Astrocyte of the hippocampus (primary cell): ENCODE results near the gene RGS2.
A peak's percentile ranks its signal among the peaks of the same experiment; 100 is the strongest.

ENCODE experiments used
- DNase-seq: peaks from one replicate; pipeline ENCODE4 v3.0.0; 2011; ENCODE audit warnings: low read depth, low spot score

The RGS2 gene

DNA sequence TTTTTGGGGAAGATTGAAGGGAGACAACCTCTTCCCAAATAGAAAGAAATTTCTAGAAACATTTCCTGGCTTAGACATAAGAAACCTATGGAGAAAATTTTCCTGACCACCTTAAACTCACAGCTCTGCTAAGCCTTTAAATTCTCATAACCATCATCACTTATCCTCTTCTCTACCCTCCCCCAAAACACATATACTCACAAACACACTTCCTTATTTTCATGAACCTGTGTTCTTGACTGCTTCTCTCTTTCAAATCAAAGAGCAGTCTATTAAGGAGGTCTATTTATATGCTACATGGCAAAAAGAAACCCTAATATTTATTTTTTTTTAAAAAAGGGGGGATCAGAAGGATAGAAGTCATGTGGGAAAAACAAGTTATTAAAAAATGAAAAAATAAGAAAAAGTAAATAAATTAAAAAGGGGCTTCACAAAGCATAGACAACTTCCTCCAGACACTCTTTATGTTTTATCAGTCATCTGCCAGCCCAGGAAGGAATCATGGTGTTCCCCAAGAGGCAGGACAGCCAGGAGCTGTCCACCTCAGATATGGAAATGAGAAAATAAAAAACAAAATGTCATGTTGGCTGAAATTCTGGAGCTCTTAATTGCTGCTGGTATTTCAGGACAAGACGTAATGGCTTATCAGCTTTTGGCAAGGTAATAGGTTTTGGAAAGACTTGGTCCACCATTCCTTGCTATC lies 12.8 kb upstream of the RGS2 start:
- DNase-seq, result no peak

DNA sequence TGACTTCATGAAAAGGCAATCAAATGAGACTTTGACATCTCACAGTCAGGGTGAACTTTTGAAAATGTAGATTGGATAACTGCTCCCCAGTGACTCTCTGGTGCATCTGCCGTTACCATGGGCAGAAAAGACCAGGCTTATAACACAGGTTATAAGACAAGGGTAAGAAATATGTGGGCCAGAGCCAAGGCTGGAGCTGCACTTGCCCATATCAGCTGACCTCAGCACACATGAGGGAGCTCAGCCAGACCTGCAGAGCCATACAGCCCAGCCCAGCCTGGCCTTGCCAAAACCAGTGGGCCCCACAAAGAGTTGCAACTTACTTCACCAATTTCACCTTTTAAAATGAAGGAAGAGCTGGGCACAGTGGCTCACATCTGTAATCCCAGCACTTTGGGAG lies 11.7 kb upstream of the RGS2 start:
- DNase-seq, result no peak

DNA sequence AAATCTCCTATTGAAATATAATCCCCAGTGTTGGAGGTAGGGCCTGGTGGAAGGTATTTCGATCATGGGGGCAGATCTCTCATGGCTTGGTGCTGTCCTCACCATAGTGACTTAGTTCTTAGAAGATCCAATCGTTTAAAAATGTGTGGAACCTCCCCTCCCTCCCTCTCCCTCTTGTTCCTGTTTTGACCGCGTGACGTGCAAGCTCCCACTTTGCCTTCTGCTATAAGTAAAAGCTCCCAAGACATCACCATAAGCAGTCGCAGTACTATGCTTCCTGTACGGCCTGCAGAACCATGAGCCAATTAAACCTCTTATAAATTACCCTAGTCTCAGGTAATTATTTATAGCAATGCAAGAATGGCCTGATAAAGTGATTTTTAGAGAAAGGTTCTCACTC lies 10.9 kb upstream of the RGS2 start:
- DNase-seq, result no peak

DNA sequence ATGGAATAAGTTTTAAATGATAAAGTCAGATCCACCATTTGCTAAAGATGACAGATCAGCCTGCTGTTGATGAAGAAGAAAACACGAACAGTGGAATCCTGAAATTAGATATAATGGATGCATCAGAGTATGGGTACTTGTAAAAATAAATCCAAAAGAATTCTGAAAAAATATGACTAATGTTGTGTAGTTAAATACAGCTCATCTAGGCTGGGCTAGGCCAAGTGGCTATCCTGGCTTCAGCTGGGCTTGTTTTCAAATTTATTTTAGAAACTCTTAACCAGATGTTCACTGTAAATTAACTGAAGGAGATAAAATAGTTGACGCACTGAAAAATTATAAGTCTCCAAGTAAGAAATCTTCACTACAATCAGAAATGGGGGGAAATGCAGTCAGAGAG lies 7.4 kb upstream of the RGS2 start:
- DNase-seq, result no peak

DNA sequence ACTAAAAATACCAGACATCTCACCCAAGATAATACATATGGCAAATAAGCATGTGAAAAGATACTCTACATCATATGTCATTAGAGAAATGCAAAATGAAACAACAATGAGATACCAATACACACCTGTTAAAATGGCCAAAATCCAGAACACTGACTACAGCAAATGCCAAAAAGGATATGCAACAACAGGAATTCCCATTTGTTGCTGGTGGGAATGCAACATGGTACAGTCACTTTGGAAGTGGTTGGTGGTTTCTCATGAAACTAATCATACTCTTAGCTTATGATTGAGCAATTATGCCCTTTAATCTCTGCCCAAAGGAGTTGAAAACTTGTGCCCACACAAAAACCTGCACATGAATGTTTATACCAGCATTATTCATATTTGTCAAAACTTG lies 6.4 kb upstream of the RGS2 start:
- DNase-seq, result no peak

DNA sequence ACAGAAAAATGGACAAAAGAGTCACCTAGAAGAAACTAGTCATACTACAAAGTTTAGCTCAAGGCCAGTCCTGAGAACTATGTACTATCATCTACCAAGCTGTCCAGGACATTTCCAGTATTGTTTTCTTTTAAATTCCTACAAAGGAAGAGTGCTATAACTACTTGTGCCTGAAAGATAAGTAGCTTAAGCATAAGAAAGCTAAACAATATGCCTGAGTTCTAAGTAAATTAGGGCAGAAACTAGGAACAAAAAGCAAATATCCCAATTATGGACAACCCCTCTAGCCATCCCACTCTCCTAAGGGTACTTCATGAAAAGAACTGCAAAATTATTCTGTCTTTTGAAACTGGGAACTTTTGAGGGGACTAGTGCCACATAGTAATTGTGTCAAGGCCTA lies 5.3 kb upstream of the RGS2 start:
- DNase-seq, result no peak

DNA sequence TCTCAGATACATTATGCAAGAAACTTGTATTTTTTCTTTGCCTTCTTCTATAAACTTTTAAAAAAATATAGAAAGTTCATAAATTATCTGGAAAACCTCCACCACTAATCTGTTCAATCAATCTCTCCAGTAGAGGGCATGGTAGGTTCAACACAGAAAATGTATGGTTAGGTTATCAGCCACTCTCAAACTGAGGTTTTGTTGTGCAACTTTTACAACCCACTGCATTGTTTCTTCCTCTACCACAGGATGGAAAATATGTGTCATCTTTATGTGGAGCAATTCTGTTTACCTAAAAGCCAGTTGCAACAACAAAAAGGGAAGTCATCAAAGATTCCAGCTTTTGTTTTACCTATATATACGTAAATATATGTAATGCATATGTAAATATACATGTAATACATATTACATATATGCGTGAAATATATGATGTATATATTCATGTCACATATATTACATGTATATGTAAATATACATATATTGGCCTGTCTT lies 3.0 kb upstream of the RGS2 start:
- DNase-seq, result peak; percentile 86

DNA sequence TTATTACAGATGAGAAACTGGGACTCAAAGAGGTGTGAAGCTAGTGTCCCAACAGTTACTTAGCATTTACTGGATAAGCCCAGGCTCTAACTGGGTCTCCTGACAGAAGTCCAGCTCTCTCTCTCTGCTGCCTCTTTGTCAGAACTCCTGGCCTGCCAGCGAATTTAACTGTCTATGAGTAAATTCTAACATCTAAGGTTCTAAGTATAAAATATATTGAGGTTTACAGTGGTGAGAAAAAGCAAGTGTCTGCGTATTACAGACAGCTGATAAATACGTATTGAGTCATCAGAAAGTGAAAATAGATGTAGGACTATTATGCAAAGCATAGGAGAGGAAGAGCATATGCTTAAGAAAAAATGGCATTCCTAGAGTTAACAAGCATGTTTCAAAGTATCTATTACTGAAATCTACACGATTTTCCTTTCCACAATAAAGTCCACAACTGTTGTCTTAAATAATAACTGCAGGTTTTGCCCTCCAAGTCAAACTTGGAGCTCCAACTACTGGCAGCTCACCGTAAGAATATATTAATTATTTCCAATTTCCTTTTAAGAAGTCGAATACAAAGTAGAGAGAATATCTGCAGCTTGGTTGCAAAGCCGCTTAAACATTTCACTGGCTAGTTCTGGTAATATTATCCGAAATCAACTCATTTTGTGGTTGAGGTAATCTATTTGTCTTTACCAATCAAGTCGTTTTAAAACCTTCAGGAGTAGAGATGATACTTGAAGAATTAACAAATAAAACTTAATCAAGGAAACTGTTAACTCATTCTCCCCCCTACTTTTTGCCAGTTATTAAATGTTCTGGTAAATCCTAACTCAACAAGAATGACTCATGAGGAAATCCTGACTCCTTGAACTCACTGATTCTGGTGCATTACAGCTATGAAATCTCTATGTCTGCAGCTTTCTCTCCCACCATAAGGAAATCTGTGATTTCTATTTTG lies 1.4 kb upstream of the RGS2 start:
- DNase-seq, result peak; percentile 29

DNA sequence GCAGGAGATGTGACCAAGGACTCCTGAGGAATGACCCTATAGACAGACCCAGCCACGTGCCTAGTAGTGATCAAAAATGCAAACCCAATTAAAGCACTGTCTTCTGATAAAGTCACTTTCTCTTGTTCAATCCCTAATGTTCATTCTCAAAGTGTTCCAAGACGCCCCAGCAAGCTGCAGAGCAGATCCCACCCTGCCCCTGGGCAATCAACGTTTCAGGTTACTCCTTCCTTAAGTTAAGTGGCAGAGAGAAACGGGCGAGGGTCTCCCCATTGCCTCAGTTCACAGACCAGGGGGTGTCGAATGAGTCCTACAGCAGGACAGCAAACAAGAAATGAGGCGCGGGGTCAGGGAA lies 699 bp upstream of the RGS2 start:
- no peak for DNase-seq

DNA sequence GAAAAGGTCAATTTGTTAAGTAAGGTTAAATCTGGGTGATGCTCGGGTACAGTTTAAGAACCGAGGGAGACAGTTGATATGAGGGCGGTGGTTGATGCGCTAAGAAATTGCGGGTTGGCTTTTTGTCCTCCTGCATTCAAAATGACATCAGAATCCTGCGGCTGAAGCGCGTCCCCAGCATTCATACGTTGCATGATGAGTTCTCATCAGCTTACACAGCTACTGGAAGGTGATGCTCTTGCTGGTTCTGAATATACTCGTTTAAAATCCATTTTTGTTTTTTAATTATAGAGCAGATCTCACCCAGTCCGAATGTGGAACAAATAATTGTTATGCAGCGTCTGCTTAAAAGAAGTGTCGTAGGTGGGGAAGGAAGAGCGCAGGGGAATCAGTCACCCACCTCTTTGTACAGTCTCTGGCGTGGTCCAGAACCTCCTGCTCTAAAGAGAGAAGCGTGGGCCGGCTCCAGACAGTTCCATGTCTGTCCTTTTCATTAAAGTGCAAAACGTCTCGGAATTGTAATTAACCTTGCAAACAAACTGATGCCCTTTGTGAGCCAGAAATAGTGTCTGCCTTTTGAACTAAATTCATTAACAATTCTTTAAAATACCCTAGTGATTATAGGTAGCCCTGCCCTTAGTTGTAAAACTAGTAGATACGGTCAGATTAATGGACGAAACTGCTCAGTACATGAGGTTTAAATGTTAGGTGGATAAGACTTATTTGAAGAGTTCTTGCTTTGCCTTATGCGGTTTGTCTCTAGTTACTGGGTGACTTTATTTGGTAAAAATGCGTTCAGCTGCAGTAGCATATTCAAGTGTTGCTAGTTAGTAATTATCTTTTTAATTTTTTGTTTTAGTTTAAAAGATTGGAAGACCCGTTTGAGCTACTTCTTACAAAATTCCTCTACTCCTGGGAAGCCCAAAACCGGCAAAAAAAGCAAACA lies 741 bp downstream of the RGS2 start:
- peak; percentile 69 for DNase-seq

DNA sequence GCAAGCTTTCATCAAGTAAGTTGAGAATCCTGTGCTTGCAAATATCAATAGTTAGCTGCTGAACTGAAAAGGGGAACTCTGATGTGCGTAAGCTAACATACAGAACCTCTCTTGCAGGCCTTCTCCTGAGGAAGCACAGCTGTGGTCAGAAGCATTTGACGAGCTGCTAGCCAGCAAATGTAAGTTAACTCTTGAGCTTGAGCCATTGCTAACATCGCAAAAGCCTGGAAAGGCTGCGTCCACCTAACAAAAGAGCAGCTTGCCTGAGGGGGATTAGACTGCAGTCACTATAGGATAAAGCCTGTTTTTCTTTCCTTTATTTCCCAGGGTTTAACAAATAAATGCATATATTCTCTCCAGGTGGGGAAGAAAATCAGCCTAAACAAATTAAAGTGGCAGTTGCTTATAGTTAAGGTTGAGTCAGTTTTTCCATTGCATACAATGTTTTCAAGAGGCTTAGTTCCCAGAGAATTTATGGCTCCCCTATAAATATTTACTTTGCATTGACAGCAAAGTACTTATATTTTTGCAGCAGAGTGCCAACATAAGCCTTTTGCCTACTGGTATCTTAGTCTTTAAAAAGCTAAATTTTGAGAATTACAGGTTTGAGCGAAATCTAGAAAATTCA lies 1.5 kb downstream of the RGS2 start:
- peak; percentile 49 for DNase-seq

DNA sequence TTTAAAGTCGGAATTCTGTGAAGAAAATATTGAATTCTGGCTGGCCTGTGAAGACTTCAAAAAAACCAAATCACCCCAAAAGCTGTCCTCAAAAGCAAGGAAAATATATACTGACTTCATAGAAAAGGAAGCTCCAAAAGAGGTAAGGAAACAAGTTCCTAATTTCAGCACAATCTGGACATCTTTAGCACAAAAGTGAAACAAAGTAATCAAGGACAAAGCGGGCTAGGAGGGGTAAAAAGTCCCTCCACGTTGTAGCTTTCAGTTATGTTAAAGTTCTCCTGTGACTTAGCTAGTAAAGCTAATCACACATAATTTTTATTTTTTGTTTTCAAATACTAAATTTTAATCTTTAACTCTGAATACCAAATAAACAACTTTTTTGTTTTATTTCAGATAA lies 2.2 kb downstream of the RGS2 start:
- no peak for DNase-seq

DNA sequence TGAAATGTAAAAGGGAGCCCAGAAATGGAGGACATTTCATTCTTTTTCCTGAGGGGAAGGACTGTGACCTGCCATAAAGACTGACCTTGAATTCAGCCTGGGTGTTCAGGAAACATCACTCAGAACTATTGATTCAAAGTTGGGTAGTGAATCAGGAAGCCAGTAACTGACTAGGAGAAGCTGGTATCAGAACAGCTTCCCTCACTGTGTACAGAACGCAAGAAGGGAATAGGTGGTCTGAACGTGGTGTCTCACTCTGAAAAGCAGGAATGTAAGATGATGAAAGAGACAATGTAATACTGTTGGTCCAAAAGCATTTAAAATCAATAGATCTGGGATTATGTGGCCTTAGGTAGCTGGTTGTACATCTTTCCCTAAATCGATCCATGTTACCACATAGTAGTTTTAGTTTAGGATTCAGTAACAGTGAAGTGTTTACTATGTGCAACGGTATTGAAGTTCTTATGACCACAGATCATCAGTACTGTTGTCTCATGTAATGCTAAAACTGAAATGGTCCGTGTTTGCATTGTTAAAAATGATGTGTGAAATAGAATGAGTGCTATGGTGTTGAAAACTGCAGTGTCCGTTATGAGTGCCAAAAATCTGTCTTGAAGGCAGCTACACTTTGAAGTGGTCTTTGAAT lies 2.9 kb downstream of the RGS2 start:
- DNase-seq, result no peak

DNA sequence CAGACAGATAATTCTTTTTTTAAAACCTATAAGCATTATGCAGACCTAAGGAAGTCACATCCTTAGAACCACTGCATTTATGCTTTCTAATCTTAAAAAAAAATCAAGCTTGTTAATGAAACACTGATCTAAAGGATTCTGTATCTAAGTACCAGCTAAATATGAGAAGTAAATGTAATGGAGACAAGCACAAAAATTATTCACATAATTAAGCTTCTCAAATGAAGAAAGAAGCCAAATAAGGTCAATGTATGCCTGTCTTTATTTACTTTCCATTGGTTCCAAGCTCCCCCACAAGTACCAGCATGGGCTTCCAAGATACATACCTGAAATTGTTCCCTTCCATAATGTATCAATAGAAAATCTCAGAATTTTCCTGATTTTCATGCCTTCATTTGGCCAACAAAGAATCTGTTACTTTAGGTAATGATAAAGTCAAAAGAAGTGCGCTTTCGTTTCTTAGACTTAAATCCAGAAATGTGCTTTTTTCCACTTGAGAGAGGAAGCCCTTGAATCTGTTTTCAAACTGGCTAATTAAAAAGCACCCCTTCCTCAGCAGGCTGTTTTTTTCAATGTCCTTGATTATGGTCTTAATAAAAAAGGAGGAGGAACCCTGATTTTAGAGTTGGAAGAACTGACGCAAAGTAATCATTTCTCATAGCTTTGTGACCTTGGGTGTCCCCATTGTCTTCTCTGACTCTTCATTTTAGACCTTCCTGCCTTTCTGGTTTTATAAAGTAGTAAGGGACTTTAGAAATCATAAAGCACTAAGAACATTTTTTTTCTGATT lies 3.8 kb downstream of the RGS2 start:
- no peak for DNase-seq

DNA sequence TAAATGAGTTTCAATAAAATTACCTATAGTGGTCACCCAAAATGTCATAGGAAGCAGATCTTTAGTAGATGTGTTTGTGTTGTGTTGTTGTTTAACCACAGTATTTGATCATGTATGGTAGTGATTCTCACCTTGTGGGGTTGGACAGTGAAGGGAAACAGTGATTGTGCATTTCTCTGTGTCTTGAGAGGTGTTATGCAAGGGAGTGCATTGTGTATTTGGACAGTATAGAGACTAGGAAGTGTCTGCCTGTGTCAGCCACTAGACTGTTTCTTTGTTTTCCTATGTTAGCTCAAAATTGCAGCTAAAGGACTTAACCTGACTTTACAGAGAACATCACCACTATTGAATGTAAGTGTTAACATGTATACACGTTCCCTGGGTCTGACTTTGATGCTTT lies 6.0 kb downstream of the RGS2 start:
- DNase-seq, result no peak

DNA sequence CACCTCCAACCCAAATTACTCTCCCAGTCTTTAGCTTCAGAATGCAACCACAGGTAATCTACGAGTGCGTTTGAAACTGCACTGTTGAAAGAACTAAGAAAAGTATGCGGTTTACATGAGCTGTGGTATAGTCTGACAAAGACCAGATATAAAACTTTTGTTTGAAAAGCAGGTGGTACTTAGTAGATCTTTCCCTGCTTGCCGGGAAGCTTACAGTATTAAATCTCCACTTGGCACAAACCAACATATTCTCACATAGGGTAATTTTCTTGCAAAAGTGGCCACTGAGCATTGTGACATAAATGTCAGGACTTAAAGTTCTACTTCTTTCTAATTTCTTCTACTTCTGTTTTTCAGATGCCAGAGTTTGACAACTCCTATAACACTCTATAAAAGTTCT lies 8.4 kb downstream of the RGS2 start:
- DNase-seq, result no peak

DNA sequence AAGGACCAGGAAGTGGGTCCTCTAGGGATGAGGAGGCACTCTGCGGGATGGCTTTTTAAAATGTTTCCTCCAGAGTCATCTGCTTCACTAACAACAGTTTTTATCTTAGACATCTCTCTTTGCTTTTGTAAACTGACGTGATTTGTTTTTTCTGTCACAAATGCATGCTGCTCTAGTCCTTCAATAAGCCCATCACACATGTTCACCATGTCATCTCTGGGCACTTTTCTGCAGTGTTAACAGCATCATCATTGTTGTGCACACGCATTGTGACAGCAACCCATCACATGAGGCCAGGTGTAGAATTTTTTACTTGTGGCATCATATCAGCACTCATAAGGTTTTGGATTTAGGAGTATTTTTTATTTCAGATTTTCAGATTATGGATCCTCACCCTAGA lies 12.5 kb downstream of the RGS2 start:
- DNase-seq, result no peak

DNA sequence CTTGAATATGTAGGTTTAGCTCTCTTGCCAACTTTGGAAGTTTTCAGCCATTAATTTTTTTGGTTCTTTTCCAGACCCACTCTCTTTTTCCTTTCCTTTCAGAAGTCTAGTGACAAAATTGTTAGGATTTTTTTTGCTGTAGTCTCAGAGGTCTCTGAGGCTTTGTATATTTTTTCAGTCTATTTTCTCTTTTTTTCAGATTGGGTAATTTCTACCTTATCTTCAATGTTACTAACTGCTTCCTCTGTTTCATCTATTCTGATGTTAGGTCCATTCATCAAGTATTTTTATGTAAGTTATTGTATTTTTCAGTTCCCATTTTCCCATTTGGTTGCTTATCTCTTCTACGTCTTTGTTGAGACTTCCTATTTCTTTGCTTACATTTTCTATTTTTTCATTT lies 15.7 kb downstream of the RGS2 start:
- DNase-seq, result no peak

DNA sequence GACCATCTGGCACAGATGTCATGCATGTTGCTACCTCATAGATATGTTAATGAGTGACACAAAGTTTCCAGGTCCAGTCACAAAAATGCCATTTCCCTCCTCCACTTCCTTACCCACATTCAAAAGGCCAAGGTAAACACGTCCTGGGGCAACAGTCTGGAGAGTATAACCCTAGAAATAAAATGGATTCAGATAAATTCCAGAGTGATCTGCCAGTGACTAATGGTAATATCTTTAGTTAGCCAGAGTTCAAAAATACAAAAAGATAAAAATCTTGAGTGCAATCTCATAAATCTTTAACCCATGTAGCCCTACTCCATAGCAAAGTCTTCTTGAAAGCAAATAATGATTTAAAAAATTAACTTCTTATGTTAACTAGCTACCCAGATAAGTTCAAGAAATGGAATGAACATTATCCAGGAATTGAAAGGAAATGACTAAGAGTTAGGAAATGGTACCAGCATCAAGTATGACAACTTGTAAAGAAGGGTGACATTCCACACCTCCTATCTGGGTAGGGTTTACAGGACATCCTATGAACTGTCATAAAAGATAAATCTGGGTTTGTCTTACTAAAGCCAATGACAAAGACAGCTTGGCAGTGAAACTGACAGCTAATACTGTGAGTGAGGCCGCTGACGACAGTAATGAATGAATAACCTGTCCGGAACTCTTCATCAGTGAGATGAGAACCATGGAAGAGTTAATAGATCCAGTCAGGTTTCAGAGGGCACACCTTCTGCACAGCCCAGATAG lies 18.1 kb downstream of the RGS2 start:
- peak; percentile 73 for DNase-seq
